Ammon's horn (tissue), 1 donor: Measurements from ENCODE around the gene KRT39.
A peak's percentile ranks its signal among the peaks of the same experiment; 100 is the strongest.

ENCODE experiments used
- DNase-seq: peaks from one replicate; pipeline ENCODE4 v3.0.0-alpha.2; 2016; ENCODE audit warnings: low spot score

The KRT39 gene

GRCh38 chr17:40980117-40980516, 13.4 kb upstream of the KRT39 start:
- DNase-seq = no peak

GRCh38 chr17:40978575-40979151, 11.9 kb upstream of the KRT39 start:
- no peak for DNase-seq

GRCh38 chr17:40975516-40975915, 8.8 kb upstream of the KRT39 start:
- DNase-seq = no peak

- no peak for DNase-seq
Observed at GRCh38 chr17:40974366-40974765, 7.6 kb upstream of the KRT39 start.

- no peak for DNase-seq
Observed at GRCh38 chr17:40967582-40967981, 834 bp upstream of the KRT39 start.

- no peak for DNase-seq
Observed at GRCh38 chr17:40963838-40964237, 2.9 kb downstream of the KRT39 start.

- DNase-seq = no peak
Observed at GRCh38 chr17:40962059-40962561, 4.6 kb downstream of the KRT39 start.

- no peak for DNase-seq
Observed at GRCh38 chr17:40961591-40961990, 5.2 kb downstream of the KRT39 start.

GRCh38 chr17:40960144-40960543, 6.6 kb downstream of the KRT39 start:
- no peak for DNase-seq

- no peak for DNase-seq
Observed at GRCh38 chr17:40958086-40958953, 8.4 kb downstream of the KRT39 start.

- no peak for DNase-seq
Observed at GRCh38 chr17:40956401-40957254, 10.1 kb downstream of the KRT39 start.

GRCh38 chr17:40953881-40954280, 12.9 kb downstream of the KRT39 start:
- DNase-seq = peak; percentile 19

GRCh38 chr17:40952661-40953060, 14.1 kb downstream of the KRT39 start:
- no peak for DNase-seq

- no peak for DNase-seq
Observed at GRCh38 chr17:40952154-40952553, 14.6 kb downstream of the KRT39 start.

GRCh38 chr17:40951011-40951622, 15.6 kb downstream of the KRT39 start:
- no peak for DNase-seq

GRCh38 chr17:40950176-40950575, 16.6 kb downstream of the KRT39 start:
- no peak for DNase-seq

GRCh38 chr17:40949418-40949817, 17.3 kb downstream of the KRT39 start:
- no peak for DNase-seq

- DNase-seq = no peak
Observed at GRCh38 chr17:40947929-40948328, 18.8 kb downstream of the KRT39 start.

GRCh38 chr17:40945414-40945813, 21.3 kb downstream of the KRT39 start:
- DNase-seq = no peak

- no peak for DNase-seq
Observed at GRCh38 chr17:40944531-40944930, 22.2 kb downstream of the KRT39 start.

GRCh38 chr17:40942553-40942952, 24.2 kb downstream of the KRT39 start:
- DNase-seq = no peak

- DNase-seq = no peak
Observed at GRCh38 chr17:40940266-40940665, 26.5 kb downstream of the KRT39 start.
